ENCODE results near the gene NQO2. TPM values are rescaled to one million over a fixed set of nuclear protein-coding genes. Genes with fewer than 3 reads are reported as not detected.
A peak's percentile ranks its signal among the peaks of the same experiment; 100 is the strongest.

Gene NQO2
- total and polyA plus RNA-seq, 2 of the 13 experiments (the other 11 are each of a cell fraction or from before 2014, with no cell fraction given), result 32.2 to 56.5 TPM

DNA sequence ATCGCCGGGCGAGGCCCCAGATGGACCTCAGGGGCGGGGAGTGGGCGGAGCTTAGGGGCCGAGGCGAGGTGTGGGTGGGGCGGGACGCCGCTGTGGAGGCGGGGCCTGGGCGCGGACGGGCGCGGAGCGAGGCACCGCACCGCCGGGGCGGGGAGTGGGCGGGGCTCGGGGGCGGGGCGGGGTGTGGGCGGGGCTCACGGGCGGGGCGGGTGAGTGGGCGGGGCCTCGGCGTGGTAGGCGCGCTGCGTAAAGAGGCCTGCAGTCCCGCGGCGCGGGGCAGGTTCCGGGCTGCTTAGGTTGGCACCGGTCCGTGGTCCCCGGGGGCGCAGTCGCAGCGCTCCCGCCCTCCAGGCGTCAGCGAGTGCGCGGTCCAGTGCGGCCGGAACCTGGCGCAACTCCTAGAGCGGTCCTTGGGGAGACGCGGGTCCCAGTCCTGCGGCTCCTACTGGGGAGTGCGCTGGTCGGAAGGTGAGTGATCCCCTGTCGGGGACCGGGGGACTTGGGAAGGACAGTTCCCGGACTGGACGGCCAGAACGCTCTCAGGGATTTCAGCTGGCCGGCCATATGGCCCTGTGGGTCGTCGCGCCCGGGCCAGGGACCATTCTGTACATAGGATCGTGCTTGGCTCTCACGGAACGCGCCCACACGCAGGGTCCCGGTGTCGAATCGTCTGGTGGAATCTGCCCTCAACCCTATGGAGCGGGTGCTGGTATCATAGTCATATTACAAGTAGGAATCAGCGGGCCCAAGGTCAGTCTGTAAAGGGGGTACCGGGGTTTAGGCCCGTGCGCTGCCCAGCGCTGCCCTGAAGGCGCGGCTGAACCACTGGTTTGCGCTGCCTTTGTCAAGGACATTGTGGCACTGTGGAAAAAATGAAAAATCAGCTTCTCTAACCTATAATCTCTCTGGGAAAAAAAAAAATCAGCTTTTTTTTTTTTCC lies at the start of gene NQO2 (continued):
- TF ChIP-seq ZNF572 (CRISPR knock-in tag; IDR thresholded peaks at IDR 0.05) (no peak), RFXAP (CRISPR knock-in tag; IDR thresholded peaks at IDR 0.05; ENCODE audit: borderline replicate concordance) (0 out of 2 replicates have a peak, but pooled peaks have one; percentile 7), NKX3-1 (CRISPR knock-in tag; IDR thresholded peaks at IDR 0.05) (no peak; the same call in 1 of the 2 replicates), ZNF430 (CRISPR knock-in tag; IDR thresholded peaks at IDR 0.05) (peak; percentile 34; the same call in 1 of the 2 replicates), HNF4G (IDR thresholded peaks at IDR 0.05; ENCODE audit: borderline replicate concordance, low read depth, low read length) (no peak), HNF4G (CRISPR knock-in tag; IDR thresholded peaks at IDR 0.05; ENCODE audit: borderline replicate concordance, low read depth) (no peak), ZNF543 (CRISPR knock-in tag; IDR thresholded peaks at IDR 0.05) (no peak), ZNF230 (CRISPR knock-in tag; IDR thresholded peaks at IDR 0.05) (no peak; the same call in 1 of the 2 replicates), YEATS2 (CRISPR knock-in tag; IDR thresholded peaks at IDR 0.05; ENCODE audit: borderline replicate concordance) (peak; percentile 22; the same call in 1 of the 2 replicates), NFIB (CRISPR knock-in tag; IDR thresholded peaks at IDR 0.05; ENCODE audit: borderline replicate concordance) (no peak), ZNF33A (CRISPR knock-in tag; IDR thresholded peaks at IDR 0.05; ENCODE audit: borderline replicate concordance) (no peak), AGO1 (IDR thresholded peaks at IDR 0.05; ENCODE audit: low read depth, low read length, poor library complexity, severe bottlenecking) (no peak), STAT5B (CRISPR knock-in tag; IDR thresholded peaks at IDR 0.05) (no peak), EP300 (IDR thresholded peaks at IDR 0.05; ENCODE audit: low read depth in 2 of 2, low read length in 2 of 2) (0 out of 4 replicates have a peak, but pooled peaks of 1 of the 2 experiments have one; percentile 14), EP300 (CRISPR knock-in tag; IDR thresholded peaks at IDR 0.05; ENCODE audit: borderline replicate concordance) (peak; percentile 35), ZNF713 (CRISPR knock-in tag; IDR thresholded peaks at IDR 0.05) (no peak), SP4 (CRISPR knock-in tag; IDR thresholded peaks at IDR 0.05) (peak; percentile 89)
- TF ChIP-seq, protein P1, sequence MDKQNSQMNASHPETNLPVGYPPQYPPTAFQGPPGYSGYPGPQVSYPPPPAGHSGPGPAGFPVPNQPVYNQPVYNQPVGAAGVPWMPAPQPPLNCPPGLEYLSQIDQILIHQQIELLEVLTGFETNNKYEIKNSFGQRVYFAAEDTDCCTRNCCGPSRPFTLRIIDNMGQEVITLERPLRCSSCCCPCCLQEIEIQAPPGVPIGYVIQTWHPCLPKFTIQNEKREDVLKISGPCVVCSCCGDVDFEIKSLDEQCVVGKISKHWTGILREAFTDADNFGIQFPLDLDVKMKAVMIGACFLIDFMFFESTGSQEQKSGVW (CRISPR knock-in tag; IDR thresholded peaks at IDR 0.05; ENCODE audit: borderline replicate concordance), result 0 out of 2 replicates have a peak, but pooled peaks have one; percentile 9
- TF ChIP-seq, protein P2, sequence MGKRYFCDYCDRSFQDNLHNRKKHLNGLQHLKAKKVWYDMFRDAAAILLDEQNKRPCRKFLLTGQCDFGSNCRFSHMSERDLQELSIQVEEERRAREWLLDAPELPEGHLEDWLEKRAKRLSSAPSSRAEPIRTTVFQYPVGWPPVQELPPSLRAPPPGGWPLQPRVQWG (CRISPR knock-in tag; IDR thresholded peaks at IDR 0.05; ENCODE audit: borderline replicate concordance, low read depth), result no peak; the same call in 1 of the 2 replicates
- TF ChIP-seq, protein P3, sequence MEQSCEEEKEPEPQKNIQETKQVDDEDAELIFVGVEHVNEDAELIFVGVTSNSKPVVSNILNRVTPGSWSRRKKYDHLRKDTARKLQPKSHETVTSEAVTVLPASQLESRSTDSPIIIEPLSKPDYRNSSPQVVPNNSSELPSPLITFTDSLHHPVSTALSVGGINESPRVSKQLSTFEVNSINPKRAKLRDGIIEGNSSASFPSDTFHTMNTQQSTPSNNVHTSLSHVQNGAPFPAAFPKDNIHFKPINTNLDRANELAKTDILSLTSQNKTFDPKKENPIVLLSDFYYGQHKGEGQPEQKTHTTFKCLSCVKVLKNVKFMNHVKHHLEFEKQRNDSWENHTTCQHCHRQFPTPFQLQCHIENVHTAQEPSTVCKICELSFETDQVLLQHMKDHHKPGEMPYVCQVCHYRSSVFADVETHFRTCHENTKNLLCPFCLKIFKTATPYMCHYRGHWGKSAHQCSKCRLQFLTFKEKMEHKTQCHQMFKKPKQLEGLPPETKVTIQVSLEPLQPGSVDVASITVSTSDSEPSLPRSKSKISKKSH (CRISPR knock-in tag; IDR thresholded peaks at IDR 0.05; ENCODE audit: borderline replicate concordance), result peak; percentile 81
- TF ChIP-seq, protein P4, sequence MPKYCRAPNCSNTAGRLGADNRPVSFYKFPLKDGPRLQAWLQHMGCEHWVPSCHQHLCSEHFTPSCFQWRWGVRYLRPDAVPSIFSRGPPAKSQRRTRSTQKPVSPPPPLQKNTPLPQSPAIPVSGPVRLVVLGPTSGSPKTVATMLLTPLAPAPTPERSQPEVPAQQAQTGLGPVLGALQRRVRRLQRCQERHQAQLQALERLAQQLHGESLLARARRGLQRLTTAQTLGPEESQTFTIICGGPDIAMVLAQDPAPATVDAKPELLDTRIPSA (CRISPR knock-in tag; IDR thresholded peaks at IDR 0.05; ENCODE audit: borderline replicate concordance), result no peak
- TF ChIP-seq, protein P5, sequence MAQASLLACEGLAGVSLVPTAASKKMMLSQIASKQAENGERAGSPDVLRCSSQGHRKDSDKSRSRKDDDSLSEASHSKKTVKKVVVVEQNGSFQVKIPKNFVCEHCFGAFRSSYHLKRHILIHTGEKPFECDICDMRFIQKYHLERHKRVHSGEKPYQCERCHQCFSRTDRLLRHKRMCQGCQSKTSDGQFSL (CRISPR knock-in tag; IDR thresholded peaks at IDR 0.05), result no peak
